ENCODE measurements around the gene MED31. TPM values are rescaled to one million over a fixed set of nuclear protein-coding genes. Genes with fewer than 3 reads are reported as not detected.

MED31 gene
- total RNA-seq, 2 donors from 2014 or later: 12.8 to 16.6 TPM

DNA sequence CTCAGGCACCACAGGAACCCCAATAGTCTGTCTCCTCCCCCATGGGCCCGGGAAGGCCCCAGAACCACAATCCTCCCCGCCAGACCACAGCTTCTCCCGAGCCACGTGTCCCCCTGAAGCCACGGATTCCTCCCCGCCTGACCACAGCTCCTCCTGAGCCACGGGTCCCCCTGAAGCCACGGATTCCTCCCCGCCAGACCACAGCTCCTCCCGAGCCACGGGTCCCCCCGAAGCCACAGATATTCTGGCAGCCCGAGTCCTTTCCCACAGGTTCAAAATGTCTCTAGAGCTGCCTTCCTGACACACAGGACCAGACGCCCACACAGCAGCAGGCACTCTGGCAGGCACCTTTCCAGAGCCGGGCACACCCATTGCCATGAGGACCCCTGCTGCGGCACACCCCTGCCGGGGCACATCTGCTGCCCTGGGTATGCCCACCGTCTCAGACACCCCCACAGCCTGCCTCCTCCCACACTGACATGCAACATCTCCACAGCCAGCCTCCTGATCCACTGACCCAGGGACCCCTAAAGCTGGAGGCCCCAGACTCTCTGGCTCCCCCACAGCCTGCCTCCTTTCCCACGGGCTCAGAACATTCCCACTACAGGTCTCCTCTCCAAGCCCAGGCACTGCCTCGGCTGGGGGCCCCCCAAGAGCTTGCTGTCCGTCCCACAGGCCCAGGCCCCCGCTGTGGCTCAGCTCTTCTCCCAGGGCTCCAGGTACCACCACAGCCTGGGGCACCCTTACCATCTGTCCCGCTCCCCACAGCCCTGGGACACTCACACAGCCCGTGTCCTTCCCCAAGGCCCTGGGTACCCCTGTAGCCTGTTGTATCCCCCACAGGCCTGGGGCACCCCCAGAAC, 13.1 kb downstream of the MED31 start:
- Histone ChIP-seq H3K4me3 (ENCODE audit: low read length) (no peak overlapping the region), H3K4me1 (ENCODE audit: control insufficient read depth, insufficient read depth, low read length) (peaks cover 8% of the 10 kb centered on the region), H3K27me3 (ENCODE audit: control insufficient read depth, insufficient read depth, low read length, poor library complexity, severe bottlenecking) (no peaks in the 10 kb centered on the region), H3K9ac (ENCODE audit: extremely low read depth, low read length, poor library complexity, severe bottlenecking) (no peak overlapping the region), H3K27ac (ENCODE audit: low read depth, low read length) (no peak overlapping the region), H3K9me3 (ENCODE audit: control insufficient read depth, low read length) (peaks cover 6% of the 10 kb centered on the region), H3K36me3 (ENCODE audit: control insufficient read depth, insufficient read depth, low read length) (peaks cover 32% of the 10 kb centered on the region)
- DNase-seq: no peak
- peaks cover 6% of the 10 kb centered on the region for H3K9me3 Mint-ChIP-seq
- H3K36me3 Mint-ChIP-seq (ENCODE audit: low read depth): peaks cover 24% of the 10 kb centered on the region
- H3K4me1 Mint-ChIP-seq: peaks cover 12% of the 10 kb centered on the region
- 88 to 96% methylated on average over 11 to 24 of the region's 24 CpGs for whole genome bisulfite sequencing, 2 experiments (ENCODE audit: insufficient coverage in 1 of 2, insufficient read length in 1 of 2)
- peak overlapping the region; percentile 89 for H3K4me3 Mint-ChIP-seq
- H3K27me3 Mint-ChIP-seq (ENCODE audit: insufficient read depth): no peaks in the 10 kb centered on the region
- H3K27ac Mint-ChIP-seq: no peak overlapping the region
- TF ChIP-seq, protein P1, sequence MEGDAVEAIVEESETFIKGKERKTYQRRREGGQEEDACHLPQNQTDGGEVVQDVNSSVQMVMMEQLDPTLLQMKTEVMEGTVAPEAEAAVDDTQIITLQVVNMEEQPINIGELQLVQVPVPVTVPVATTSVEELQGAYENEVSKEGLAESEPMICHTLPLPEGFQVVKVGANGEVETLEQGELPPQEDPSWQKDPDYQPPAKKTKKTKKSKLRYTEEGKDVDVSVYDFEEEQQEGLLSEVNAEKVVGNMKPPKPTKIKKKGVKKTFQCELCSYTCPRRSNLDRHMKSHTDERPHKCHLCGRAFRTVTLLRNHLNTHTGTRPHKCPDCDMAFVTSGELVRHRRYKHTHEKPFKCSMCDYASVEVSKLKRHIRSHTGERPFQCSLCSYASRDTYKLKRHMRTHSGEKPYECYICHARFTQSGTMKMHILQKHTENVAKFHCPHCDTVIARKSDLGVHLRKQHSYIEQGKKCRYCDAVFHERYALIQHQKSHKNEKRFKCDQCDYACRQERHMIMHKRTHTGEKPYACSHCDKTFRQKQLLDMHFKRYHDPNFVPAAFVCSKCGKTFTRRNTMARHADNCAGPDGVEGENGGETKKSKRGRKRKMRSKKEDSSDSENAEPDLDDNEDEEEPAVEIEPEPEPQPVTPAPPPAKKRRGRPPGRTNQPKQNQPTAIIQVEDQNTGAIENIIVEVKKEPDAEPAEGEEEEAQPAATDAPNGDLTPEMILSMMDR (conservative IDR thresholded peaks at IDR 0.05): no peak

DNA sequence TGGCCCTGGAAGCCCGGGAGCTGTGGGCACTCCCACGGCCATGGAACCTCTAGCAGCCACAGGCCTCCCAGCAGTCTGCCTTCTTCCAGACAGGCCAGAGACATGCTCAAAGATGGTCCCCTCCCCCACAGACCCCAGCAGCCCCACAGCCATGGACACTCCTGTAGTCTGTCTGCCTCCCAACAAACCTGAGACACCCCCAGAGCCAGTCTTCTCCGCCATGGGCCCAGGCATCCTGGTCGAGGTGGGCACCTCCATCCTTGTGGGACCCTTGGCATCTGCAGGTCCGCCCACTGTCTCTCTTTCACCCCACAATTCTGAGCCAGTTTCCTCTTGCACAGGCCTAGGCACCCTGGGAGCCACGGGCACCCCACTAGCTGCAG, 14.0 kb downstream of the MED31 start:
- Histone ChIP-seq H3K36me3 (ENCODE audit: control insufficient read depth, insufficient read depth, low read length) (peaks cover 32% of the 10 kb centered on the region), H3K4me3 (ENCODE audit: low read length) (no peak overlapping the region), H3K9me3 (ENCODE audit: control insufficient read depth, low read length) (peaks cover 9% of the 10 kb centered on the region), H3K4me1 (ENCODE audit: control insufficient read depth, insufficient read depth, low read length) (peaks cover 4% of the 10 kb centered on the region), H3K27me3 (ENCODE audit: control insufficient read depth, insufficient read depth, low read length, poor library complexity, severe bottlenecking) (no peaks in the 10 kb centered on the region), H3K9ac (ENCODE audit: extremely low read depth, low read length, poor library complexity, severe bottlenecking) (no peak overlapping the region), H3K27ac (ENCODE audit: low read depth, low read length) (no peak overlapping the region)
- Mint-ChIP-seq H3K36me3 (ENCODE audit: low read depth) (peaks cover 25% of the 10 kb centered on the region), H3K4me3 (no peak overlapping the region), H3K4me1 (peaks cover 10% of the 10 kb centered on the region), H3K27ac (no peak overlapping the region), H3K27me3 (ENCODE audit: insufficient read depth) (no peaks in the 10 kb centered on the region), H3K9me3 (peaks cover 6% of the 10 kb centered on the region)
- WGBS, 2 experiments (ENCODE audit: insufficient coverage in 1 of 2, insufficient read length in 1 of 2): 80 to 93% methylated on average over 2 to 6 of the region's 6 CpGs
- DNase-seq: no peak
- TF ChIP-seq, protein P1 (conservative IDR thresholded peaks at IDR 0.05): no peak

DNA sequence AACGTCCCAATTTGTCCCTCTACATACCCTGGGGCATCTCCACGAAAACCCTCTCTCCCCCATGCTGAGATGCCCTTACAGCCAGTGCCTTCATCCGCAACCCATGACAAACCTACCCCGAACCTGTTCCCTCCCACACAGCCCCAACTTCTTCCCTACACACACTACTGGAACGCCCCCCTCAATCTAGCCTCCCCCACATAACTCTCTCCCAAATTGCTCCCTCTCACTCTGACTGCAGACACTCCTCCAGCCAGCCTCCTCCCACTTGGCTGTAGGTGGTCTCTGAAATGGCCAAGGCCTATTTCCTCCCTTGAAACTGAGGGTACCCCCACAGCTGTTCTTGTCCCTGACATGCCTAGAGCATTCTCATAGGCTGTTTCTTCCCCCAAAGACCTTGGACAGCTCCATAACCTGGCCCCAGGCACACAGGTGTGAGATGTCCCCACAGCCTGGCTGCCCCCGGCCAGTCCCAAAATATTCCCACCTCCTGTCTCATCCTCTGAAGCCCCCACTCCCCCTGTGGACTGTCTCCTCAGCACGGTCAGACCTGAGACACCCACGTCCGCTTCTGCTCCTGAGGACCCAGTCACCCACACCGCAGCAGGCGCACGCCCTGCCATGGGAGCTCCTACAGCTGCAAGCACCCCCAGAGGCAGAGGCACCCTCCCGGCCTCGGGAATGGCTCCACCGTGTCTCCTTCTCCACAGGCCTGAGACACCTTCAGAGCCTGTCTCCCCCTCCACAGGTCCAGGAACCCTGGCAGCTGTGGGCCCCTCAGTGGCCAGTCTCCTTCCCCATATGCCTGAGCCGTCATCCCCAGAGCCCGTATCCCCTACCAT, 14.6 kb downstream of the MED31 start:
- Mint-ChIP-seq H3K4me3 (no peak overlapping the region), H3K27ac (no peak overlapping the region), H3K36me3 (ENCODE audit: low read depth) (peaks cover 29% of the 10 kb centered on the region), H3K4me1 (peaks cover 8% of the 10 kb centered on the region), H3K9me3 (peaks cover 6% of the 10 kb centered on the region), H3K27me3 (ENCODE audit: insufficient read depth) (no peaks in the 10 kb centered on the region)
- peaks cover 34% of the 10 kb centered on the region for H3K36me3 ChIP-seq (ENCODE audit: control insufficient read depth, insufficient read depth, low read length)
- no peak overlapping the region for H3K9ac ChIP-seq (ENCODE audit: extremely low read depth, low read length, poor library complexity, severe bottlenecking)
- peaks cover 9% of the 10 kb centered on the region for H3K9me3 ChIP-seq (ENCODE audit: control insufficient read depth, low read length)
- H3K27ac ChIP-seq (ENCODE audit: low read depth, low read length): no peak overlapping the region
- no peaks in the 10 kb centered on the region for H3K27me3 ChIP-seq (ENCODE audit: control insufficient read depth, insufficient read depth, low read length, poor library complexity, severe bottlenecking)
- DNase-seq: no peak
- H3K4me1 ChIP-seq (ENCODE audit: control insufficient read depth, insufficient read depth, low read length): no peaks in the 10 kb centered on the region
- TF ChIP-seq, protein P1 (conservative IDR thresholded peaks at IDR 0.05): no peak
- H3K4me3 ChIP-seq (ENCODE audit: low read length): no peak overlapping the region
- WGBS, 2 experiments (ENCODE audit: insufficient coverage in 1 of 2, insufficient read length in 1 of 2): 90 to 92% methylated on average over 7 to 17 of the region's 17 CpGs

Measured in endodermal cell (in vitro differentiated cells).